Osteoblast (primary cell): Measurements from ENCODE around the gene UGT3A1. TPM values are rescaled to one million over a fixed set of nuclear protein-coding genes. Genes with fewer than 3 reads are reported as not detected.
A peak's percentile ranks its signal among the peaks of the same experiment; 100 is the strongest.

Experiments
- DNase-seq: peaks from one replicate; pipeline ENCODE4 v3.0.0; 2011; ENCODE audit warnings: low spot score, mixed read lengths; ENCODE audit not compliant: insufficient read length; ENCODE audit errors: missing footprints
- H2AFZ ChIP-seq: 2 replicates; pipeline ENCODE4 v1.6.0; 2011; ENCODE audit warnings: mild to moderate bottlenecking, low read length
- H3K27ac ChIP-seq: 2 replicates; pipeline ENCODE4 v1.5.1; 2011; ENCODE audit warnings: mild to moderate bottlenecking, low read depth, low read length, moderate library complexity
- H3K27me3 ChIP-seq: 2 replicates; pipeline ENCODE4 v1.6.0; 2012; ENCODE audit warnings: mild to moderate bottlenecking, control low read depth, inconsistent platforms, low read length, moderate library complexity; ENCODE audit not compliant: insufficient read depth
- H3K36me3 ChIP-seq: 2 replicates; pipeline ENCODE4 v1.5.1; 2011; ENCODE audit warnings: mild to moderate bottlenecking, low read length, control low read depth, moderate library complexity; ENCODE audit not compliant: insufficient read depth
- H3K4me1 ChIP-seq: 2 replicates; pipeline ENCODE4 v1.5.1; 2011; ENCODE audit warnings: mild to moderate bottlenecking, low read length, control low read depth, moderate library complexity; ENCODE audit not compliant: insufficient read depth
- H3K4me2 ChIP-seq: 2 replicates; pipeline ENCODE4 v1.6.0; 2011; ENCODE audit warnings: mild to moderate bottlenecking, low read length; ENCODE audit not compliant: insufficient read depth
- H3K4me3 ChIP-seq: fragments of 200-600 bp; sonication (generic); 3 replicates; pipeline ENCODE4 v1.5.1; 2012; ENCODE audit warnings: mild to moderate bottlenecking, low read length, inconsistent platforms; ENCODE audit not compliant: insufficient read depth
- H3K79me2 ChIP-seq: 2 replicates; pipeline ENCODE4 v1.6.0; 2012; ENCODE audit warnings: mild to moderate bottlenecking, low read length, control low read depth, inconsistent platforms; ENCODE audit not compliant: insufficient read depth
- H3K9me3 ChIP-seq: 2 replicates; pipeline ENCODE4 v1.5.1; 2011; ENCODE audit warnings: low read depth, low read length, control low read depth
- H4K20me1 ChIP-seq: 2 replicates; pipeline ENCODE4 v1.6.0; 2012; ENCODE audit warnings: mild to moderate bottlenecking, low read length, control low read depth; ENCODE audit not compliant: insufficient read depth
- CTCF ChIP-seq: IDR thresholded peaks from 2 replicates; pipeline ENCODE4 v1.5.1; 2011; ENCODE audit warnings: mild to moderate bottlenecking, low read depth, low read length, moderate library complexity; ENCODE audit errors: extremely low read depth
- total RNA-seq: library from RNA; depleted of rRNA; stranded (reverse); fragments of >200 nt; gene quantifications from 2 replicates; pipeline ENCODE4 v1.2.3, GENCODE V29; 2012

Gene UGT3A1
- total RNA-seq, 1 donor = not detected

GRCh38 chr5:36006163-36006562 is 15.0 kb upstream of the UGT3A1 start:
- H3K27ac ChIP-seq = no peak overlapping the region
- no peak overlapping the region for H2AFZ ChIP-seq
- H3K27me3 ChIP-seq = no peaks in the 10 kb centered on the region
- TF ChIP-seq CTCF = no peak
- no peaks in the 10 kb centered on the region for H3K9me3 ChIP-seq
- no peaks in the 10 kb centered on the region for H3K4me1 ChIP-seq
- H4K20me1 ChIP-seq = no peaks in the 10 kb centered on the region
- H3K4me2 ChIP-seq = no peak overlapping the region
- no peaks in the 10 kb centered on the region for H3K36me3 ChIP-seq
- H3K79me2 ChIP-seq = no peaks in the 10 kb centered on the region
- H3K4me3 ChIP-seq = no peak overlapping the region
- DNase-seq = no peak

- H3K9me3 ChIP-seq = no peaks in the 10 kb centered on the region
- peak; percentile 26 for DNase-seq
Observed at GRCh38 chr5:36001032-36001431, 9.8 kb upstream of the UGT3A1 start.

GRCh38 chr5:35999547-35999946 is 8.4 kb upstream of the UGT3A1 start:
- H3K36me3 ChIP-seq = no peaks in the 10 kb centered on the region
- H3K4me1 ChIP-seq = no peaks in the 10 kb centered on the region
- no peak overlapping the region for H3K4me2 ChIP-seq
- TF ChIP-seq CTCF = no peak
- H2AFZ ChIP-seq = no peak overlapping the region
- no peaks in the 10 kb centered on the region for H3K9me3 ChIP-seq
- no peaks in the 10 kb centered on the region for H3K27me3 ChIP-seq
- H3K27ac ChIP-seq = no peak overlapping the region
- no peak for DNase-seq
- H3K4me3 ChIP-seq = no peak overlapping the region
- no peaks in the 10 kb centered on the region for H4K20me1 ChIP-seq
- no peaks in the 10 kb centered on the region for H3K79me2 ChIP-seq

More at GRCh38 chr5:36001032-36001431, 9.8 kb upstream of the UGT3A1 start:
- Histone ChIP-seq H3K4me1 (no peaks in the 10 kb centered on the region), H3K79me2 (no peaks in the 10 kb centered on the region), H3K27me3 (no peaks in the 10 kb centered on the region), H3K36me3 (no peaks in the 10 kb centered on the region), H4K20me1 (no peaks in the 10 kb centered on the region), H3K4me2 (no peak overlapping the region), H3K4me3 (no peak overlapping the region), H3K27ac (no peak overlapping the region), H2AFZ (no peak overlapping the region)
- TF ChIP-seq CTCF = no peak

- DNase-seq = no peak
- Histone ChIP-seq H3K4me2 (no peak overlapping the region), H4K20me1 (no peaks in the 10 kb centered on the region), H3K27ac (no peak overlapping the region), H3K36me3 (no peaks in the 10 kb centered on the region), H3K4me3 (no peak overlapping the region), H3K9me3 (no peaks in the 10 kb centered on the region), H3K27me3 (peaks cover 4% of the 10 kb centered on the region), H3K4me1 (no peaks in the 10 kb centered on the region), H2AFZ (no peak overlapping the region), H3K79me2 (no peaks in the 10 kb centered on the region)
- no peak for TF ChIP-seq CTCF
Observed at GRCh38 chr5:35996076-35996475, 4.9 kb upstream of the UGT3A1 start.
